NCI-H774 (cell line): Measurements from ENCODE around the gene ABO.
"Not testable (repeated sequence)": the region's sequence is repeated elsewhere in the genome, so short reads cannot be mapped to it uniquely, and the experiment has no call there.

Experiments
- DNase-seq: peaks from one replicate; lab custom pipeline; 2025; lab: John Stamatoyannopoulos, UW

Gene ABO

DNA sequence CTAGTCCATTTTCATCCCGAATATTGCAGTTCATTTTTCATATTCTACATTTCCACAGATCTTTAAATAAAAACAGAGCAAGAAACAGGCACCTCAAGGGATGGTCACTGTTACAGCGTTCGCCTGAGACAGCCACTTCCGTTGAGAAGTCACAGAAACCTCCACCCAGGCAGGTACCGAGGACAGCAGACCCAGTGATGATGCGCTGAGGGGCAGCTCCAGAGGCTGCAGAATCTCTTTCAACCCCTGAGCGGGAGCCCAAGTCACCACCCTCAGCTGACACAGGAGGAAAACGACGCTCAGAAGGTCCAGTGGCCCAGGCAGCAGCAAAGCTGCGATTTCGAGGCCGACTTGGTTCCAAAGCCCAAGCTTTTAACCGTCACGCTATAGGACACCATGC, 32.8 kb downstream of the ABO start:
- DNase-seq, result no peak

DNA sequence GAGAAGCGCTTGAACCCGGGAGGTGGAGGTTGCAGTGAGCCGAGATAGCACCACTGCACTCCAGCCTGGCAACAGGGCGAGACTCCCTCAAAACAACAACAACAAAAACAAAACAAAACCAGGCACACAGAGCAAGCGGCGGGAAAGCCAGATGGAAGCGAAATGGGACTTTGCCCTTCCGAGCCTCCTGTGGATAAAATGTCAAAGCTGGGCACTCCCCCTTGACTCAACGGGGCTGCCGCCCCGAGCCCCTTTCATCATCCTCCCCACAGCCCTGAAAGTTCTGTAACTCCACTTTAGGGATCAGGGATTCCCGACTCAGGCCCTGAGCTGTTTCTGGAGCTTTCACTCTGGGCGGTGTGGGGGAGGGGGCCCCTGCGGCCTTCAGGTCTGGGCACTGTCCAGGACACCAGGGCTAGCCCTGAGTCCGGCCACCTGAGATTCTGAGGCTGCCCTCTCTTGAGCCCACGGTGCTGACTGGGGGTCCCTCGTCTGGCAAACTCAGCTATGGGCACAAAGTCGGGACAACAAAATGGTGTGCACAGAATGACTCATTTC, 35.4 kb downstream of the ABO start:
- DNase-seq, result no peak

DNA sequence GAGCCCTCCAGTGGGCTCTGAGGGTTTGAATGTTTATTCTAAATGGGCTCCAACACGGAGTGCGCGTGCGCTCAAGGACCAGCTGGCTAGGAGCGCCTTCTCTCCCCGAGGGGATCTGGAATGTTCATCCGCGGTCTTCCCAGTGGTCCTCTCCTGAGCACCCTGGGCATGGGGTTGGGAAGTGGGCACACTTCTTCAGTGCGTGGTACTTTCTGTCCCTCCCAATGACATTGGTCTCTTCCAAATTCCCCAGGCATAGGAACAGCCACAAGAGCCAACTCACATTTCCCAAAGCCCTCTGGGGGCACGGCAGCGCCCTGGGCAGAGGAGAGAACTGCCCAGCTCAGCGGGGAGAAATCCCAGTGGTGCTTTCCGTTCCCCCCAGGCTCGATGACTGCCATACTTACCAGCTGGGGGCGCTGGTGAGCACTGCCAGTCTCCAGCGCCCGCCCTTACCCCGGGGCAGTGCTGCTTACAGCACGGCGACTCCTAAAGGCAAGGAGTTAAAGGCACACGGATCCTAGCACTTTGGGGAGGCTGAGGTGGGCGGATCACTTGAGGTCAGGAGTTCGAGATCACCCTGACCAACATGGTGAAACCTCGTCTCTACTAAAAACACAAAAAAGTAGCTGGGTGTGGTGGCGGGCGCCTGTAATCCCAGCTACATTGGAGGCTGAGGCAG, 36.0 kb downstream of the ABO start:
- no peak for DNase-seq

DNA sequence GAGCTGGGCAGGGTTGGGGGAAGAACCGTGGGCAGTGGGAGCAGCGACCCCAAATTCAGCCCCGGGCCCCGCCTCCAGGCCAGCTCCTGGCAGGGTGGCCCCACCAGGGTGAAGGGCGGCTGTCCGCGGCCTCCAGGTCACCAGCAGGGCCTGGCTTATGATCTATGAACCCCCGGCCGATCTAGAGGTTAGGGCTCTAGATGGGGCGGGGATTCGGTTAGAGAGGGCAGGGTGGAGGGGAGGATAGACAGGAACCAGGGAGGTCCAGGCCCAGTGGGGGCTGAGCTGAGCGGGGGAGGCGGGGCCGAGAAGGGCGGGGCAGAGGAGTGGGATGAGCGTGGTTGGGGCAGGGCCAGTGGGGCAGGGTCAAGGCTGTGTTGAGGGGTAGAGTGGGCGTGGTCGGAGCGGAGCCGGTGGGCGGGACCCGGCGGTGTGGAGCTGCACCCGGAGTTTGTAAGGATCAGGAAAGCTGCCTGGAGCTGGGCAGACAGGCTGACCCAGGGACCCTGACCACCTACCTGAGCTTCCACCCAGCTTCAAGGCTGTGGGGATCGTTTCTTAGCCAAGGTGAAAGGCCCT, 36.6 kb downstream of the ABO start:
- DNase-seq, result no peak

DNA sequence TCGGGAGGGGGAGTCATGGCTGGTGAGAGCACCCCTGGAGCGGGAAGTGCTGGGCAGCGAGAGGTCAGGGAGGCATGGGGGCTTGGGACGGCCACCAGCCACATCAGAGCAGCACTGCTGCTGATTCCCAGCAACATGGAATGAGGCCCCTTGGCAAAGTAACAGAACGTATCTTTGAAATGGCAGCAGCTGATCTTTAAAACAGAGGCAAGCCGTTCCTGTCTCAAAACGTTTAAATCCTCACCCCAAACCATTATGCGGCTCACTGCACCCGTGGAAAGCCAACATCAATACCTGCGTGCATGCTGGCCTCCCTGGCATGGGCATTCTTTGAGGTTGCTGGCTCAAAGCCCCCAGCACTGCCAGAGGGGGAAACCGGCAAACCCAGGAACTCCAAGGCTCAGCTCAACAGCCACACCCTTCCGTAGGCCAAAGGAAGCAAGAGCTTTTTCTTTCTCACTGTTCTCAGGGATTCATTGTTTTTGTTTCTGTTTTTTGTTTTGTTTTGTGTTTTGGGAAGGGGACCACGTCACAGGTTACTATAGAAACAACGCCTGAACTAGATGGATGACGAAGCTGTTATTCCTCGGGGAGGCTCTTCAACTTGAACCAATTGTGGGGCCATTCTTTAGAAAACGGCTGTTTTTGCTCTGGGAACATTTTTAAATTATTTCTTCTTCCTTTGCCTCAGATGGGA, 37.8 kb downstream of the ABO start:
- DNase-seq, result no peak

DNA sequence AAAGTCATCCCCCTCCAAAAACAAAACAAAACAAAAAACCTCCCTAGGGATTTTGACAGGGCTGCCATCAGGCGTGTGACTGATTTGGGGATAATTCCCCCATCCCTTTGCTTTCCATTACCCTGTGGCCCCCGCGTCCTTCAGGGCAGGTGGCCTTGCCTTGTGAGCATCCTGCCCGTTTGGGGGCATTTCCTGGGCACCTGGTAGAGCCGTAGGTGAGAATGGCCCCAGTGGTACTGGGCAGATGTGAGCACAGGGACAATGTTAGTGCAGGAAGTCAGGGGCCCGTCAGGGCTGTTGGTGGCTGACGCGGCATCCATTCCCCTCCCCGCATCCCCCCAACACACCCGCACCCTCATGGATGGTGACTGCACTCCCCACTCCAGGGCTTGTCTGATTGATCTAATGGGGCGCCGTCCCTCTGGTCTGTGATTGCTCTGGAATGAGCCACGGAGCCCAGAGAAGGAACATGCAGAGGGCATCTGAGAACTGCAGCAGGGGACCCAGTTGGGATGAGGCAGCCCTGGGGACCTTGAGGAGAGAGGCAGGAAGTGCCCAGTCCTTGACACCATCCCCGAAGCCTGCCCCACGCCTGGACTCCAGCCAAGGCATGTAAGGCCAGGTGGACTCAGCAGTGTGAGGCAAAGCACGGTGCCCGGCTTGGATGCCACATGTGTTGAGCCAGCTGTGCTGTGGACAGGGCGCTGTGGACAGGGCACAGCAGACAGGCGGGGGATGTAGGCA, 38.5 kb downstream of the ABO start:
- not testable (repeated sequence) for DNase-seq

DNA sequence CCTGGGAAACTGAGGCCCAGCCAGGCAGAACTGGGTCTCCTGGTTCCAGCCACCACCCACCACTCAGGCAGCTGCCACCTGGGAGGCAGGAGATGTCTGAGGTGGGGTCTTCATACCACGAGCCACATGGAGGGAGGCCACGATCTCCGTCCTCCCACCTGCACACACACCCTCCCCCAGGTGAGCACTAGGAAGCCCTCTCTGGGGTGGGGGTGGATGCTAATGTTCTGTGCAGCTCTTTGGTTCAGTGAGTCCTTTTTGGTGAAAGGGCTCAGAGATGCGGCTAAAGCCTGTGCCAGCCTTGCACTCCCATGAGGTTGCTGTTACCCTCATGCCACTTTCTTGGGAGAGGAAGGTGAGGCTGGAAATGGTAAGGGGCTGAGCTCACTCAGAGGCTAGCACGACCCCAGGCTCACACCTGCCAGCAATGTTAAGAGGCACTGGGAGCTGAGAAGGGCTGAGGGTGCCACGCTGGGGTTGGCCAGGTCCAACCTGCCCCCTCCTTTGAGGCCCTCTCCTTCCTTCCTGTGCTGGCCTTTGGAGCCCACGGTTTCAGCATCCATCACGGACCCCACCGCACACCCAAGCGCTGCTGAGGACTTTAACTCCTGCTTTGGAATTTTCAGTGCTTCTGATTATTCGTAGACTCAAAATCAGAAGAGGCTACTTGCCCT, 39.3 kb downstream of the ABO start:
- no peak for DNase-seq

DNA sequence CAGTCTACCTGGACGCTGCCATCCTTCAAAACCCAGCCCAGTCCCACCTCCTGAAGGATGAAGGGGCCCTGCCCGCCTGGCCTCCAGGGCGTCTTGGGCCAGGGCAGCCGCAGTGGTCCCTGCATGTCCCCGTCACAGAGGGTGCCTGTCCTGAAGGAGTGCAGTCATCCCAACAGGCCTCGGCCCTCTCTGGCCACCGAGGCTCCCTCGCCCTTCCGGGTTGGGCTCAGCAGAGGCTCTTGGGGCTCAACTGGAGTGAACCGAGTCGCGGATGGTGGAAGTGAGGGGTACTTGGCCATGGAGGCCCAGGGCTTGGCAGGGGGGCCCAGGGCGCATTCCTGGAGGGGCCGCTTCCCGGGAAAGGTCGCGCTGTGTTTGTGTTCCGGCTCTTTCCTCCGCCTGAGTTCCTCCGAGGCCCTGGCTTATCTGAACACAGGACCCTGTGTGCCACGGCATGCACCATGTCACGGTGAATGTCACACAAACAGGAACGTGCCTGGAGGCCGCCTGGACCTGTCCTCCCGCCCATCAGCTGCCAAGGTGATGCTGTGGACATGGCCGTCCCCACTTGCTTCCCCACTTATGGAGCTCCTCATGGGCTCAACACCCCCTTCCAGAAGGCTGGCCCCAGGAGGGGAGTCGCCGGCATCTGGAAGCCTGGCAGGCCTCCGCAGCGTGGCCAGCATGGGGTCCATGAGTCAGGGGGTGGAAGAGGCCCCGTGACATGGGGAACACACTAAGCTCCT, 40.3 kb downstream of the ABO start:
- DNase-seq, result no peak

DNA sequence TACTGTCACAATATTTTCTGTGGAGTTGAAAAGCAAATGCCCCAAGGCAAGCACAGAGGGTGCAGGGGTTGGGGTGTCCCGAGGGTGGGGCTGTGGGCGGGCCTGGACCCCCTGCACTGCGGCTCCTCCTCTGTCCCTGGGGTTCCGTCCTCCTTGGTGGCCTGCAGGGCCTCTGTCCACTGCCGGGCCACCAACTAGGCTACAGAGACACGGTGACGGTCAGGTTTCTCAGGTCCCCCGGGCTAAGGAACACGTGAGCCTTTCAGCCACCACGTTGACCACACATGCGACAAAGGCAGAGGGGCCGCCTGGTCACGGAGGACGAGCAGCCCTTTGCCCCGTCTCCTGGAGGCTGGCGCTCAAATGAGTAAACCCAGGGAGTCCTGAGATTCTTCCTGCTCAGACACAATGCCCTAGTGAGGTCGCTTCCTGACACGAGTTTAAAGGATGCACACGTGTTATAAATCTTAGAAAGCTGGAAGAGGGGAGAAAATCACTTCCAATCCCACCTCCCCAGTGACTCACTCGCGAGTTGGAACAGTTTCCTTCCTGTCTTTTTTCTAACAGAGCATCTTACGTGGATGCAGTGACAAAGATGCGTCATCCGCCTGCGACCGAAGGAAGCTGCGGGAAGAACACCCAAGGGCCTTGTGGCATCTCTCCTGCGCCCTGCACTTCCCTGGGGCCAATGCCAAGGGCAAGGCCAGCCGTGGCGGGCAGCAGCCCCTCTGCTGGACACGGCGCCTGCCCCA, 41.1 kb downstream of the ABO start:
- DNase-seq, result no peak

DNA sequence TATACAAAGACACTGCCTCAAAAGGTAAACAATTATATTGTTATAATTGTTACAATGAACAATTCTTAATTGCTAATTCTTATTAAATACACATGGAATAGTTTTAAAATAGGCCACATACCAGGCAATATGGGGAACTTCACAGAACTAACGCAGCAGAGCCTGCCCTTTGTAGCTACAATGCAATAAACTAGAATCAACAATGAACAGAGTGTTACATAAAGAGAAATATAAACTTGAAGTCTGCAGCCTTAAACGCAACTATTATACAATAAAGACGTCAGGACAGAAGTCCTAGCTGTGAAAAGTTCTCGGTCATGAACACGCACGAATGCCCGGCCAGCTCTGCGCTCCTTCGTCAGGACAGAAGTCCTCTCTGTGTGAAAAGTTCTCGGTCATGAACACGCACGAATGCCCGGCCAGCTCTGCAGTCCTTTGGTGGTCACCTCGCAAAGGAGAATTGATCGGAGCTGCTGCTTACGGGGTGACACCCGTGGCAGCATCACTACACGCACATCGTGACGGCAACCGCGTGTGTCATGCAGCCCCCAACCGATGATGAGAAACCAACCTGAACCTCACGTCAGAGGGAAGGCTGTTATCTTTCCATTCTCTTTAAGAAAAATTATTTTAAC, 43.0 kb downstream of the ABO start:
- DNase-seq, result not testable (repeated sequence)

DNA sequence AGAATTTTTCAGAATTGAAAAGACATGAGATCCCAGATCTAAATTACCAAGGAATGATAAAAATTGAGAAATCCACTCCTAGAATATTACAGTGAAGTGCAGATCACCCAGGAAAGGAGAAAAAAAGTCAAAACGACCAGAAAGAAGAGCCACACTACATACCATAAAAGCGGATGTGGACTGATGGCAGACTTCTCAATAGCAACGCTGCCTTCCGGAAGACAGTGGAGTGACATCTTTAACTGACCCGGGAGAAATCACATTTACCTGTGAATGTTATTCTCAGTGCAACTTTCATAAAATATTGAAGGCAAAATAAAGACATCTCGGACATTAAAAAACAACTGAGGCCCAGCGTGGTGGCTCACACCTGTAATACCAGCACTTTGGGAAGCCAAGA, 44.5 kb downstream of the ABO start:
- DNase-seq, result not testable (repeated sequence)

DNA sequence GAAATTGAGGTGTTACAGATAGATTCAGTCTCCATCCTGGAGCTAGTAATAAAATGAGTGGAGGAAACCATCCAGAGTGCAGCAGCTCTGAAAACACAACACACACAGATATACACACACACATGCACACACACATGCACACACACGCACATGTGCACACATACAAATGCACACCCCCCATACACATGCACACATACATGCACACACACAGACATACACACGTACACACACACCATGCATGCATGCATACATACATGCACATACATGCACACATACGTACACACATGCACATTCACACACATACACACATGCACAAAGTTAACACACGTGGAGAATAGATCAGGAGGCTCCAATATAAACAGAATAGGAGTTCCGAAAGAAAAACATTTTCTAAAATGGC, 44.9 kb downstream of the ABO start:
- no peak for DNase-seq

DNA sequence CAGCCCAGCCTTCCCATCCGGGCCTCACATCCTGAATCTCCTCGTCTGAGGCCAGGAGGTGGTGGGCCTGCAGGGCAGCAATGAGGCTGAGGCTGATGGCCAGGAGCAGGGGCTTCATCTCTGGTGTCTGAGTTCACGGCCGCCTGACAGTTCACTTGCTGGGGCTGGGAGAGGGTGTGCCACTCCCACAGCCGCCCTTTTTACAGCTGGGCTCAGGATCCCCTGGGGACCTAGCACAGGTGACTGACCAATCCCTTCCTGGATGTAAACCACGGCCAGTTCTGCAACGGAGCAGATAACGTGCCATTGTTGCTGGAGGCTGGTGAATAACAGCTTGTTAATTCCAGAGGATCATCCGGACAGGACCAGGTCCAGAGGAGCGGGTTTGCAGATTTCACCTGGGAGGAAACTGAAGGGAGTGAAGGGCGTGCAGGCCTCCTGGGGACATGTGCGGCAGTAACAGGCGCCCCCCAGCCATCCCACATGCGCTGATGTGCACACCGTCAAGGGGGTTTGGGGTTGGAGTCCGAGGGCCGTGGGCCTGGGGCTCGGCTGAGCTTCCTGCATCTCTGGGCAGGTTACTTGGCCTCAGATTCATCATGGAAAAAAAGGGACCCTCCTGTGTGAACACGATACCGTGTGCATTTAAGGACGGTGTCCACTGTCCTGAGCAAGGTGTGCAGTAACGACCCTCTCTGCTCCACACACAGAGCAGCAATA, 46.4 kb downstream of the ABO start:
- DNase-seq, result not testable (repeated sequence)

DNA sequence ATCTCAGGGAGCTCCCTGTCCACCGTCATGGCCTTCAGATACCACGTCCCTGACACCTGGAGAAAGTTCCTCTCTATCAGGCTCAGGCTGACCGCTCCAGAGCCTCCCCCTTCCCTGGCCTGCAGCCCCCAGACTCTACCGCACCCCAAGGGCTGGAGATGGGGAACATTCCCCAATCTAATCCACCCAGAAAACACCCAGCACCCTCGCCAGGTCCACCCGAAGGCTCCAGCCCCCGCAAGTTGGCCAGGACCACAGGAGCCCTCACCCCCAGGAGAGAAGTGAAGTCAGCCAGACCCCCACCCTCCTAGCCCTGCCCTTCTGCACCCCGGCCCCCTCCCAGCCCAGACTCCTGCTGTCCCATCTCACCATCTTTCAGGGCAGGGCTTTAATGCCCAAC, 47.0 kb downstream of the ABO start:
- DNase-seq, result not testable (repeated sequence)

DNA sequence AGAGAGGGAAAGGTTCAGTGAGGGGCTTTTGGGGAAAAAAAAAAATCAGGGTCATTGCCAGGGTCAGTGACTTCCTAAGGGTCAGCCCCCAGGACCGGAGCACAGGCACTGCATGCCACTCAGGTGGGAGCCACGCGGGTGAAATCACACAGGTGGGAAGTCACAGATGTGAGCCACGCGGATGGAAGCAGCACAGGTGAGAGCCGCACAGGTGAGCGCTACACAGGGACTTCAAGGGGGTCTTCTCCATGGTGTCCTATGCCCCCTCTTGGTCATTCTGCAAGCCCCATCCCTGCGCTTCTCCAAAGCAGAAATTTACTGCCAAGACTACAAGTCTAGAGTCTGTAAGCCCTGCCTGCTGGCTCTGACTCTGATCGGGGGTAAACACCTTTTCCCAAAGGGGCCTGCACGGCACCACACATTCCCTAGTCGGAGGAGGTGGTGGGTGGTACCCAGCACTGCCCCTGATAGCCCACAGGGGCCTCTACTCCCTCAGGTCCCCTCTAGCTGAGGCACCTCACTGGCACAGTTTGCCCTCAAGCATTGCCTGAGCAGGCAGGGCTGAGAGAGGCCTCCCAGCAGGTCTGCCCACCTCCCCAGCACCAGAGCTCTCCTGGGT, 47.6 kb downstream of the ABO start:
- DNase-seq, result no peak

DNA sequence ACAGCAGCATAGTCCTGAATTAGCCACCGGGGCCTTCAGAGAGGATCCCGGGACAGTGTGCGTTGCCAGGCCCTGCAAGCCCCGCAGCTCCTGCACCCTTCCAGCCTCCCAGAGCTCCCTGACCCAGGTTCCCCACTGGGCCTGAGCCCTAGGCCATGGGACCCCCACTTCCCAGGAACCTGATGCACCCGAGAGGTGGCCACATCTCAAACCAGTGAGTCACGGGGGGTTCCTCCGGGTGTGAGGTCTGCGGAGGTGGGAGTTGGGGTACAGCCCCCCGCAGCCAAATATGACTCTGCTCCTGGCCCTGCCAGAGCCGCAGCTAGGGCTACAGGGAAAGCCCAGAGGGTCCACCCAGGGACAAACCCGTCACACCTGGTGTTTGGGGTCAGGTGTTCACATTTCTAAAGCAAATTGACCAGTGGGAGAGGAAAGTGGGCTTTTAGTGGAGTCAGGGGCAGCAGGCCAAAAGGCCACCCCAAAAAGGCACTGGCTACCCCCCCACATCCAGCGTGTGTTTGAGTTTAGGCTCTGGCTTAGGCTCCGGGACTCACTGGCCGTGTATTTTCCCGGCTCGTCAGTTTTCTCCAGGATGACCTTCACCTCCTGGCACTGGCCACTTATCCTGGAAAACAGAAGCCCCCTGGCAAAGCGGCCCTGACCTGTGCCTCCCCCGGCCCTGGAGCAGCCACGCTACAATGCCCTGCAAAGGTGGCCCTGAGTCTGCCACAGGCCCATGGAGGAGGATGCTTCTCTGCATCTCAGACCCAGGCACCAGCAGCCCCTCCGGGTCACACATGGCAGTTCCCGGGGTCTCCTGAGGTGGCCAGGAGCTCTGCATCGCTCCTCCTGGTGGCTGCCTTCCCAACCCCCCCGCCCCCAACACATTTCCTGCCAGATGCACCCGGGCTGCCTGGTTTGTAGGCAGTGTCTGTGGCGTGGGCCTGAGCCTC, 48.5 kb downstream of the ABO start:
- DNase-seq, result no peak

DNA sequence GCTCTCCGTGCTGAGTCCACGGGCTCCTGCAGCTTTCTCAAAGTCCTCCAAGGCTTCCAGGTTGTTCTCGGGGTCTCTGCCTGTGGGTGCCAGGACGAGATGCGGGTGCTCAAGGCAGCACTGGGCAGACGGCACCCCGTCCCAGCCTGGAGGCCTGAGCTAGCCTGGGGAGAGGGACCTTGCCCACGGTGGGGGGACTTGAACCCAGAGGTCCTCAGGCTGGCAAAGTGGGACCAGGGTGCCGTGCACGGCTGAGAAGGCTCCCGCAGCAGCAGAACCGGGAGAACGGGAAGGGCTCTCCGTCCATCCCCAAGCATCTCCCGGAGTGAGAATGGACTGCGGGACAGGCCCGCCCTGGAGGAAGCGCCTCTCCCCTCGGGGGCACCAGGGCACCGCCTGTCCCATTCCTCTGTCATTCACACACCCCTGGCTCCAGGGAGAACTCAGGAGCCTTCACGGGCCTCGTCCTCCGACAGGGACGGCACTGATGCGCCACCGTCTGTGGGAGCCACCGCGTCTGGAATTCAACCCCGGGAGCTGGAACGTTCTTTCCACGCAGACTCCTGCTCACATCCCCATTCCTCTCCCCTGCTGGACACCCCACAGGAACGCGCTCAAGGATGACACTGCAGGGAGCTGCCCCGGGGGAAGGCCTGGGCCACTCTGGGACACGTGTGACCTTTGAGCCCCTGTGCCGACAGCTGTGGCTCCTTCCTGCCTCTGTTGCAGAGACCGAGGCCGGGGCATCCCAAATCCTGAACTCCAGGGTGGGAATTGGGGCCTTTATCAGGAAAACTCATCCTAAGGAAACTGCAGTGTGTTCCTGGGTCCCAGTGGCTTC, 49.6 kb downstream of the ABO start:
- DNase-seq, result no peak
